T-helper 17 cell (primary cell): ENCODE data around the gene CDCA3. TPM values are rescaled to one million over a fixed set of nuclear protein-coding genes. Genes with fewer than 3 reads are reported as not detected.
A peak's percentile ranks its signal among the peaks of the same experiment; 100 is the strongest.

ENCODE experiments used
- ATAC-seq: fragments of 150-1000 bp; cut with Tn5 transposase; 2 replicates; pipeline ENCODE4 v1.10.0; 2021; ENCODE audit warnings: mild to moderate bottlenecking, moderate library complexity
- DNase-seq, 3 donors: peaks; one replicate each; pipeline versions ENCODE4 v3.0.0 to v3.0.0-alpha.2; 2020 to 2021
- H3K9me3 ChIP-seq: one replicate; pipeline ENCODE4 v1.7.0; 2013; ENCODE audit warnings: low read length, mild to moderate bottlenecking; ENCODE audit not compliant: control insufficient read depth, poor library complexity, severe bottlenecking
- H3K27ac Mint-ChIP-seq: one replicate; pipeline ENCODE4 v1.8.0; 2022; ENCODE audit warnings: mild to moderate bottlenecking, moderate library complexity, mixed read lengths
- H3K27me3 Mint-ChIP-seq: one replicate; pipeline ENCODE4 v1.8.0; 2022; ENCODE audit warnings: mixed read lengths
- H3K36me3 Mint-ChIP-seq: one replicate; pipeline ENCODE4 v1.8.0; 2022; ENCODE audit warnings: low read depth, mixed read lengths
- H3K4me1 Mint-ChIP-seq: one replicate; pipeline ENCODE4 v1.8.0; 2022; ENCODE audit warnings: mild to moderate bottlenecking, mixed read lengths
- H3K4me3 Mint-ChIP-seq: one replicate; pipeline ENCODE4 v1.8.0; 2022; ENCODE audit warnings: mild to moderate bottlenecking, moderate library complexity, mixed read lengths
- total RNA-seq, 4 donors: library from RNA in 2 of 4; stranded (reverse) in 2 of 4; gene quantifications; one replicate each; pipeline ENCODE4 v1.2.3 and lab custom pipeline; 2022 to 2026

The CDCA3 gene
- total RNA-seq, 2 donors from 2014 or later, result 0.65 to 0.87 TPM

DNA sequence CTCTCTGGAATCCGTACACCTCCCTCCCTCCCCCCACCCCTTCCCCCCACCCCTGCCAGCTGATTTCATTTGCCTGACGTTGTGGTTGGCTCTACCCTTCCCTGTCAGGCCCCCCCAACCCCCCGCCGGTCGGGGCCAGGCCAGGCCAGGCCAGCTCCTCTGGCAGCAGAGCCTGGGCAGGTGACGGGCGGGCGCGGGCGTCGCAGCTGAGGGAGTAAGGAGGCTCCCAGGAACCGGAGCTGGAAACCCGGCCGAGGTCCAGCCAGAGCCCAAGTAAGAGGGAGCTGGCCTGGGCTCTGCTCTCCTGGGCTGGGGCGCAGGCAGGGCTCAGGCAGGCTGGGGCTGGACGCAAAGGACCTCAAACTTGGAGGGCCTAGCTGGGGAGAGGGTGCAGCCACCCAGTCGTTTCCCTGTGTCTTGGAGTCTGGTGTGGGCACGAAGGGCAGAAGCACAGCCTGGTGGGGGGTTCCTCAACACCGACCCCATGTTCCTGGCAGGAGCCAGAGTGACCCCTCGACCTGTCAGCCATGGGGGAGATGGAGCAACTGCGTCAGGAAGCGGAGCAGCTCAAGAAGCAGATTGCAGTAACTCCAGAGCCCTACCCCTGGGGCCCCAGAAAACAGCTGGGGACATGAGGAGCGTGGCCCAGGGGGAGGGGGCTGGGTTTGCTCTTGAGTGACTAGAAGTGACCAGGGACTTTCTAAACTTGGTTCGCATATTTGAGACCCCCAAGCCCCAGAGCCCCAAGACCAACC, 10.1 kb downstream of the CDCA3 start, which contains the start of gene GNB3:
TSS of gene GNB3 (plus strand) at position 165 of the 755 bp plus-strand sequence. CDS start at position 528, 363 bp downstream.
- no peaks in the 10 kb centered on the region for H3K9me3 ChIP-seq
- no peak within 1 kb of the TSS for H3K27ac Mint-ChIP-seq
- H3K4me3 Mint-ChIP-seq, result no peak within 1 kb of the TSS
- peaks cover 4% of the 10 kb centered on the region for H3K4me1 Mint-ChIP-seq
- H3K36me3 Mint-ChIP-seq, result peaks cover 4% of the 10 kb centered on the region
- DNase-seq (no peak), ATAC-seq (no peak)
- no peaks in the 10 kb centered on the region for H3K27me3 Mint-ChIP-seq

DNA sequence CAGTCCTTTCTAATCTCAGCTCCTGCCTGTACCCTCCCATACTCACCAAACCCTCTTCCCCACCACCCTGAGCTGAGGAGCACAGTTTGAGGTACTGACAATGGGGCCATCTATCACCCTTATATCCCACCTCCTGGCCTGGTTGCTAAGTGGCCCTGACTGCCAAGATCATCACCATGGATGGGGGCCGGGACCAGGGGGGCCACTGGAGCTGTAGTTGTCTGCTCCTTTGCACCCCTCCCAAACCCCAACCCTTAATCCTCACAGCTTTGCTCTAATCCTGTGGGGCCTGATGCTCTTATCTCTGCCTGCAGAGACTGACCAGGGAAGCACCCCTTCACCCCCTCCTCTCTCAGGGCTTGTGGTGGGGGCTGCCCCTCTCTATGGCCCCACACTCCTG, 10.8 kb downstream of the CDCA3 start:
- DNase-seq, result no peak
- ATAC-seq, result no peak
- no peaks in the 10 kb centered on the region for H3K27me3 Mint-ChIP-seq
- H3K4me3 Mint-ChIP-seq, result no peak overlapping the region
- peaks cover 7% of the 10 kb centered on the region for H3K4me1 Mint-ChIP-seq
- H3K36me3 Mint-ChIP-seq, result peaks cover 4% of the 10 kb centered on the region
- no peak overlapping the region for H3K27ac Mint-ChIP-seq
- no peaks in the 10 kb centered on the region for H3K9me3 ChIP-seq

DNA sequence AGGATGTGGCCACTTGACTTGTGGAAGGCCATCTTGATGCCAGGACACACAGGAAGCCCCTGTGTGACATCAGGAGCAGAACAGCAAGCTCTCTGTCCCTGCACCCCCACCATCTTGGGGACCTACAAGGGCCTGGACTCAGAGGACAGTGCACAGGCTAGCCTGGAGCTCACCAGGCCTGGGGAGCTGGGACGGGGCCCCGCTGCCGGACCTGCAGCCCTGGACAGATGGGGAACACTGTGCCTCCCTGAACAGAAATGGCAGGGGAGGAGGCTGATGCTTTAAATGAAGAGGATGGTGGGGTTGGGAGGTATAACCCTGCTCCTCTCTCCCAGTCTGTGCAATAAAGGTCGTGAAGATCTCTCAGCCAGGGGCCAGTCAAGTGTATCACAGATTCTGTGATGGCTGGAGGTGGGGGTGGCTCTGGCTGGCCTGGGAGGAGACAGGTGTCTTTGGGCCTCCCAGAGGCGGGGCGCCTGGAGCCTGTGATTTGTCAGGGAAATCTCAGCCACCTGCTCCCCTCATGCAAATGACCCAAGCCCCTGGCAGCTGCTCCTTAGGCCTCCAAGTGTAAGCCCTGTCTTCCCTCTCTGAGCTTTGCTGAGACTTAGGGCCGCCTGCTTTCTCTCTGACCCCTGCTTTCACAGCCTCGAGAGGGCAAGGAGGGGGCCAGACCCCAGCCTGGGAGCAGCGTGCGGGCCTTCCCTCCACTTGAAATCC, 11.4 kb downstream of the CDCA3 start:
- DNase-seq (no peak), ATAC-seq (no peak)
- Mint-ChIP-seq H3K27ac (no peak overlapping the region), H3K4me3 (no peak overlapping the region), H3K36me3 (no peaks in the 10 kb centered on the region), H3K27me3 (no peaks in the 10 kb centered on the region), H3K4me1 (peaks cover 10% of the 10 kb centered on the region)
- H3K9me3 ChIP-seq, result no peaks in the 10 kb centered on the region

DNA sequence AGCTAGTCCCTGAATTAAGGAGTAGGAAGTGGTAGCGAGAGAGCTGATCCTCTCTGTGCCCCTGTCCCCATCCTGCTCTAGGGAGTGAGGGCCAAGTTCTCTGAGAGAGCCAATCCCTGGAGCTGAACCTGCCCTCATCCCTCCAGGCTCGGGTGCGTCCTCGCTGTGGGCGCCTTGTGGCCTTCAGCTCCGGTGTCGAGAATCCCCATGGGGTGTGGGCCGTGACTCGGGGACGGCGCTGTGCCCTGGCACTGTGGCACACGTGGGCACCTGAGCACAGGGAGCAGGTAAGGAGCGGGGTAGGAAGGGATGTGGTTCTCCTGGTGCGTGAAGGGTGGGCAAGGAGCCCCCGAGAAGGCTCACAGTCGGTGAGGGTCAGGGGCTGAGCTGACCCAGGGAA, 12.2 kb downstream of the CDCA3 start:
- ATAC-seq, result no peak

DNA sequence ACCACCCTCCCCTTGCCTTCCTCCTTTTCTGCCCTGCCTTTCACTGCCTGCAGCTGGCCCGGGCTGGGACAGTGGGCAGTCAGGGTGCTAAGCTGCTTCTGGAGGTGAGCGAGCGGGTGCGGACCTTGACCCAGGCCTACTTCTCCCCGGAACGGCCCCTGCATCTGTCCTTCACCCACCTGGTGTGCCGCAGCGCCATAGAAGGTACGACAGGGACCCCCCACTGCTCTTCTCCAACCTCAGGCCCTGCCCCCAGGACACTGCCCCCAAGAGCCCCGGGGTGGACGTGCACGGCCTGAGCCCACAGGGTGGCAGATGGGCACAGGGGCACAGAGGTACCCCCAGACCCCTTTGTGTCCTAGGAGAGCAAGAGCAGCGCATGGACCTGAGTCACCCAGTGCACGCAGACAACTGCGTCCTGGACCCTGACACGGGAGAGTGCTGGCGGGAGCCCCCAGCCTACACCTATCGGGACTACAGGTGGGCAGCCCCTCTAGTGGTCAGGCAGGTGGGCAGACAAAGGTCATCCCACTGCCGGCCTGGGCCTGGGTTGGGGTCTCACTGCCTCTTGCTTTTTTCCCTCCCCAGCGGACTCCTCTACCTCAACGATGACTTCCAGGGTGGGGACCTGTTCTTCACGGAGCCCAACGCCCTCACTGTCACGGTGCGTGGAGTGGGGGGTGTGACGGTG, 13.6 kb downstream of the CDCA3 start:
- DNase-seq (no peak), ATAC-seq (no peak)
- H3K4me1 Mint-ChIP-seq, result peaks cover 10% of the 10 kb centered on the region
- no peak overlapping the region for H3K4me3 Mint-ChIP-seq
- H3K9me3 ChIP-seq, result no peaks in the 10 kb centered on the region
- H3K27ac Mint-ChIP-seq, result no peak overlapping the region
- H3K27me3 Mint-ChIP-seq, result no peaks in the 10 kb centered on the region
- no peaks in the 10 kb centered on the region for H3K36me3 Mint-ChIP-seq

More for the DNA sequence above, 12.2 kb downstream of the CDCA3 start:
- Mint-ChIP-seq H3K4me1 (peaks cover 10% of the 10 kb centered on the region), H3K27me3 (no peaks in the 10 kb centered on the region), H3K27ac (no peak overlapping the region), H3K4me3 (no peak overlapping the region), H3K36me3 (no peaks in the 10 kb centered on the region)
- no peaks in the 10 kb centered on the region for H3K9me3 ChIP-seq
- no peak for DNase-seq

DNA sequence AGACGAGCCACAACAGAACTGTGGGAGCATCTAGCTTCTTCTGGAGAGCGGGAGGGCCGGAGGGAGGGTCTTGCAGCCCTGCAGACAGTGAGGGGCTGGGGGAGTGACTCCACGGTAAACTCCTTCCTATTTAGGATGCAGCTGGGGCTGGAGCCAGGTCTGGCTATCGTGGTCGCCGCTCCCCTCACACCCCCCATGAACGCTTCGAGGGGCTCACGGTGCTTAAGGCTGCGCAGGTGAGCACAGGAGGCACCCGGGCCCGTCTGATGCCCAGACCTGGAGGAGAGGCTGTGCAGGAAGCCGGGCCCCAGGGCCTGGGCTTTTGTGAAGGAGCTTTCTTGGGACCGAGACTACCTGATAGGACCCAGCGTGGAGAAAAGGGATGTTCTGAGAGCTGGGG, 14.2 kb downstream of the CDCA3 start:
- ATAC-seq, result no peak
- H3K36me3 Mint-ChIP-seq, result no peaks in the 10 kb centered on the region
- H3K4me3 Mint-ChIP-seq, result no peak overlapping the region
- peaks cover 10% of the 10 kb centered on the region for H3K4me1 Mint-ChIP-seq
- no peaks in the 10 kb centered on the region for H3K9me3 ChIP-seq
- no peak overlapping the region for H3K27ac Mint-ChIP-seq
- peaks cover 2% of the 10 kb centered on the region for H3K27me3 Mint-ChIP-seq
- DNase-seq, result no peak

DNA sequence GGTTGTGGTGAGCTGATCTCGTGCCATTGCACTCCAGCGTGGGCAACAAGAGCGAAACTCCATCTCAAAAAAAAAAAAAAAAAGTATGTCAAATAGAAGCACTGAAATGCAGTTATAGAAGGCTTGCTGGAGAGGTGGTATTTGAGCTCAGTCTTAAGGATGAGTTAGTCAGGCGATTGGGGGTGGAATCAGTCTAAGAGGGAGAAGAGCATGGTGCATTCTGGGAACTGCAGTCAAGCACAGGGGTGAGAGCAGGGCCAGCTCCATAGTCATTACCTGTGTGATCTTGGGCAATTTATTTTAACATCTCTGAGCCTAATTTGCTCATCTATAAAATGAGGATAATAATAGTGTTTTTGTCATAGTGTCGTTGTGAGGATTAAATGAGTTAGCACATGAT, 16.2 kb downstream of the CDCA3 start:
- H3K9me3 ChIP-seq, result no peaks in the 10 kb centered on the region
- Mint-ChIP-seq H3K4me3 (no peak overlapping the region), H3K36me3 (no peaks in the 10 kb centered on the region), H3K27me3 (peaks cover 14% of the 10 kb centered on the region), H3K27ac (peak overlapping the region; percentile 77), H3K4me1 (peaks cover 10% of the 10 kb centered on the region)
- no peak for ATAC-seq
- no peak for DNase-seq

DNA sequence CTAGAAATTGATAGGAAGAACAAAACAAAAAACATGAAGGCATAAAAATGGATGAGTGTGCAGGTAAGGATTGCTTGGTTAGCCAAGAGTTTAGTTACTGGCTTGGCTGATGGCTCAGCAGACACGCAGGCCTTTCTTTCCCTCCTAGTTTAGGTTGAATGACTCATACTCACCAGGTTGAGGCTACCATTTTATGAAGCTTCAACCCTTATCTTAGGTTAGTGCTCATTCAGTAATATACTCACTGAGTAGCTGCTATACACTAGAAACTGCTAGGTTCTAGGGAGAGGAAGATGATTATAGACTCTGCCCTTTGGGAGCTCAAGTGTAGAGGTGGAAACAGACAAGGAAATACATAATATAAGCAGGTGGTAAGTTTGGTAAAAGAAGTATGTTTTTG, 16.8 kb downstream of the CDCA3 start:
- DNase-seq, result no peak
- no peak overlapping the region for H3K4me3 Mint-ChIP-seq

DNA sequence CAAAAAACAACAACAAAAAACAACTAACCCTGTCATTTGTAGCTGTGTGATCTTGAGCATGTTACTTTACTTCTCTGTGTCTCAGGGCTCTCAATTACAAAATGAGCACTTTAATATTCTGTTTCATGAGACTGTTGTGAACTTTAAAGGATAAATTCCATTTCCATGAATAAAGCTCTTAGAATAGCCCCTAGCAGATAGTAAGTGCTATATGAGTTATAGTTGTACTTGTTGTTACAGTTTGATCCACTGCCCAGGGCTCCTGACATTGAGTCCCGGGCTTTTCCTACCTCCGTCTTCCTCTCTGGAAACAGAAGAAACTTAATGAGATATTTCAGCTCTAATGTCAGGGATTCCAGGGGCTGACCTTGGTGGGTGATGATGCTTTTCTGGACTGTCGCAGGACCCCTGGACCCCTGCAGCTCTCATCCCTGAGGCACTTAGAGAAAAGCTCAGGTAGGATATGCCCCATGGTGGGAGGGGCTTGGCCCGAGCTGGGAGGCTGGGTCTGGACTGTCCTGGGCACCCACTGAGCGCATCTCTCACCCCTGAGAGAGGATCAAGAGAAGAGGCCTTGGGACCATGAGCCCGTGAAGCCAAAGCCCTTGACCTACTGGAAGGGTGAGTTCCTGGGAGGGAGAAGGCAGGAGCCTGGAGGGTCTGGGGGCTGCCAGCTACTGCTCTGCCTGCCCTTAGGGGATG, 17.7 kb downstream of the CDCA3 start:
- peaks cover 16% of the 10 kb centered on the region for H3K4me1 Mint-ChIP-seq
- no peak overlapping the region for H3K4me3 Mint-ChIP-seq
- peaks cover 20% of the 10 kb centered on the region for H3K27me3 Mint-ChIP-seq
- no peaks in the 10 kb centered on the region for H3K9me3 ChIP-seq
- ATAC-seq, result no peak
- DNase-seq, result no peak
- no peaks in the 10 kb centered on the region for H3K36me3 Mint-ChIP-seq
- H3K27ac Mint-ChIP-seq, result peak overlapping the region; percentile 45

More for the DNA sequence above, 16.8 kb downstream of the CDCA3 start:
- Mint-ChIP-seq H3K27ac (peak overlapping the region; percentile 77), H3K4me1 (peaks cover 12% of the 10 kb centered on the region), H3K36me3 (no peaks in the 10 kb centered on the region), H3K27me3 (peaks cover 16% of the 10 kb centered on the region)
- ATAC-seq, result no peak
- H3K9me3 ChIP-seq, result no peaks in the 10 kb centered on the region

DNA sequence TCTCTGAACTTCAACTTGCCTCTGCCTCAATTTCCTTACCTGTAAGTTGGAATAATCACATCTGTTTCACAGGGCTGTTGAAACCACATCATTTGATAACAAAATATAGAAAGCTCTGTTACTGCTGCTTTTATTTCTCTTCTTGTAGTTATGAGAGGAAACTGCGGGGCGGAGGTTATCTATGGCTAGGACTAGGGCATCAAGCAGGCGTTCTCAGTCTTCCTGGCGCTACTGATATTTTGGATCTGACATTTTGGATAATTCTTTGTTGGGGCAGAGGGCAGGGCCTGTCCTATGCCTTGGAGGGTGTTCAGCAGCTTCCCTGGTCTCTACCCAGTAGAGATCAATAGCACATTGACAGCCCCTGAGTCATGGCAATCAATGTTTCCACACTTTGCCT, 19.0 kb downstream of the CDCA3 start:
- no peak for ATAC-seq
- no peak overlapping the region for H3K27ac Mint-ChIP-seq

DNA sequence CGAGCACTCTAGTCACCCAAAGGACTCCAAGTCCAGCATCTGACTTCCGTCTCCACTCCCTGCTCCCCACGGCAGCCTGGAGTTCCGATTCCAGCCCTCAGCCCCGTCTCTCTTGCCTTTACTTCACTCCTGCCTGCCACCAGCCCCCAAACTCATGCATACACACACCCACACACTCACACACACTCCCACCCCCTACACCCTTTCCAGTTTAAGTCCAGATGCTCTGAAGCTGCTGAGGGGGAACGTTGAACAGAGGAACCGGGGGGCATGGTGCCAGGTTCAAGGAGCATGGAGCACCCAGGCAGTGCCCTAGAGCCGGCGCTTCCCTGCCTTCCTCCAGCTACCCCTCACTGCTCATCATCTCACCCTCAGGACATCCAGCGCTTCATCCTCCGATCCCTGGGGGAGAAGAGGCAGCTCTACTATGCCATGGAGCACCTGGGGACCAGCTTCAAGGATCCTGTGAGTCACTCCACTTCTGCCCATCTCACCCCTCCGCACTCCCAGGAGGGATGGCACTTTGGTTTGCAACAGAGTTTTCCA, 19.6 kb downstream of the CDCA3 start:
- Mint-ChIP-seq H3K27me3 (peaks cover 31% of the 10 kb centered on the region), H3K4me1 (peaks cover 22% of the 10 kb centered on the region), H3K36me3 (peaks cover 3% of the 10 kb centered on the region), H3K4me3 (no peak overlapping the region), H3K27ac (no peak overlapping the region)
- no peaks in the 10 kb centered on the region for H3K9me3 ChIP-seq
- DNase-seq, result no peak
- no peak for ATAC-seq

More for the DNA sequence above, 19.0 kb downstream of the CDCA3 start:
- no peak for DNase-seq
- Mint-ChIP-seq H3K36me3 (peaks cover 3% of the 10 kb centered on the region), H3K27me3 (peaks cover 25% of the 10 kb centered on the region), H3K4me1 (peaks cover 23% of the 10 kb centered on the region), H3K4me3 (no peak overlapping the region)
- H3K9me3 ChIP-seq, result no peaks in the 10 kb centered on the region

DNA sequence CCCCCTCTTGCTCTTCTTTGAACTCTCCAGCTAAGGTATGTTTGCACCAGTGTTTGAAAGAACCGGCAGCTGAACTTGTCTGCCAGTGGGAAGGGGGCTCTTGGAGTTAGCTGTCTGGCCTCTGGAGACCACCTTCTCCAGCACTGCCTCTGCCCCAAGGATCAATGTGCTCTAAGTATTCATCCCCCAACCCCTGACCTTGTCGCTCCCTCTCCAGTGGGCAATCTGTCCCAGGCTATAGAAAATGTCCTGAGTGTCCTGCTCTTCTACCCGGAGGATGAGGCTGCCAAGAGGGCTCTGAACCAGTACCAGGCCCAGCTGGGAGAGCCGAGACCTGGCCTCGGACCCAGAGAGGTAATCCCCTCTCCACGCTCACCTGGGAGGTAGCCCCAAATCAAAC, 20.1 kb downstream of the CDCA3 start:
- Mint-ChIP-seq H3K27me3 (peaks cover 36% of the 10 kb centered on the region), H3K4me1 (peaks cover 21% of the 10 kb centered on the region), H3K27ac (no peak overlapping the region), H3K36me3 (peaks cover 3% of the 10 kb centered on the region), H3K4me3 (peak overlapping the region; percentile 36)
- ATAC-seq (no peak), DNase-seq (no peak)
- H3K9me3 ChIP-seq, result no peaks in the 10 kb centered on the region
